C4-2B (cell line): Measurements from ENCODE around the gene SIRT7.

ENCODE experiments used
- ZFX ChIP-seq: fragments of 450-650 bp; IDR thresholded peaks from 2 replicates; pipeline ENCODE4 v1.6.1; 2017
- TF ChIP-seq, protein P1 (sequence below): fragments of 450-650 bp; conservative IDR thresholded peaks from 2 replicates; pipeline ENCODE4 v1.5.1; 2017; ENCODE audit warnings: mild to moderate bottlenecking

DNA sequence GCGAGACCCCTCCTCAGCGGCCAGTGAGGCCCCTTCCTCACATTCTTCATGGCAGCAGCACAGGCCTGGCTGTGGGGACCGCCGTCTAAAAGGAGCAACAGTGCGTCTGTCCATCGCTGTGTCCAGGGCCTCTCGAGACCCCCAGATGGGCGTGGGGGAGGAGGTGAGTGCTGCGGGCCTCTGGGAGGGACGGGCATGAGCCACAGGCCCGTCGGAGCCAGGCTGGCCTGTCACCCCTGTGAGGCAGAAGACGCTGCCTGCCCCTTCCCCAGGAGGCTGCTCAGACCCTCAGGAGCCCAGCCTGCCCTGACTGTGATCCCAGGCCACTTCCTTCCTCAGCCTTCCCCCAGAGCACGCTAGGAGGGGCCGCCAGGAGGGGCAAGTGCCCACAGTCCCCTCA is 21.2 kb upstream of the SIRT7 start:
- TF ChIP-seq, protein P1, sequence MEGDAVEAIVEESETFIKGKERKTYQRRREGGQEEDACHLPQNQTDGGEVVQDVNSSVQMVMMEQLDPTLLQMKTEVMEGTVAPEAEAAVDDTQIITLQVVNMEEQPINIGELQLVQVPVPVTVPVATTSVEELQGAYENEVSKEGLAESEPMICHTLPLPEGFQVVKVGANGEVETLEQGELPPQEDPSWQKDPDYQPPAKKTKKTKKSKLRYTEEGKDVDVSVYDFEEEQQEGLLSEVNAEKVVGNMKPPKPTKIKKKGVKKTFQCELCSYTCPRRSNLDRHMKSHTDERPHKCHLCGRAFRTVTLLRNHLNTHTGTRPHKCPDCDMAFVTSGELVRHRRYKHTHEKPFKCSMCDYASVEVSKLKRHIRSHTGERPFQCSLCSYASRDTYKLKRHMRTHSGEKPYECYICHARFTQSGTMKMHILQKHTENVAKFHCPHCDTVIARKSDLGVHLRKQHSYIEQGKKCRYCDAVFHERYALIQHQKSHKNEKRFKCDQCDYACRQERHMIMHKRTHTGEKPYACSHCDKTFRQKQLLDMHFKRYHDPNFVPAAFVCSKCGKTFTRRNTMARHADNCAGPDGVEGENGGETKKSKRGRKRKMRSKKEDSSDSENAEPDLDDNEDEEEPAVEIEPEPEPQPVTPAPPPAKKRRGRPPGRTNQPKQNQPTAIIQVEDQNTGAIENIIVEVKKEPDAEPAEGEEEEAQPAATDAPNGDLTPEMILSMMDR: no peak
- TF ChIP-seq ZFX: no peak
